ENCODE measurements around the gene CRX.
"Not testable (repeated sequence)": the region's sequence is repeated elsewhere in the genome, so short reads cannot be mapped to it uniquely, and the experiment has no call there.

CRX gene

DNA sequence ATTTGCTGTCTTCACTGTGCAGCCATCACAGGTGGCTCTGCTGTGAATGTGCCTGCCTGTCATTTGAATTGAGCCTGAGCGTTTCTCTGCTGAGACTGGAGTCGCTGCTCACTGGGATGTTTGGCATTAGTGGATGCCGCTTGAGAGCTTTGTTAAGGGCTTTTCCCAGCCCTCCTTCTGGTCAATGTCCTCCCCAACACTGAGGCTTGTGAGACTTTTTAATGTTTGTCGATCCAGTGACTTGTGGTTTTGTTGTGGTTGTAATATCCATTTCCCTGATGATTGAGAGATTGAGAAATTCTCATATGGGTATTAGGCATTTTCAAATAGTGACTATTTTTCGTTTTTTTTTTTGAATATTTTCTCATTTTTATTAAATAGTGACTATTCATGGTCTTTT, 39.9 kb downstream of the CRX start:
- no peak for DNase-seq

DNA sequence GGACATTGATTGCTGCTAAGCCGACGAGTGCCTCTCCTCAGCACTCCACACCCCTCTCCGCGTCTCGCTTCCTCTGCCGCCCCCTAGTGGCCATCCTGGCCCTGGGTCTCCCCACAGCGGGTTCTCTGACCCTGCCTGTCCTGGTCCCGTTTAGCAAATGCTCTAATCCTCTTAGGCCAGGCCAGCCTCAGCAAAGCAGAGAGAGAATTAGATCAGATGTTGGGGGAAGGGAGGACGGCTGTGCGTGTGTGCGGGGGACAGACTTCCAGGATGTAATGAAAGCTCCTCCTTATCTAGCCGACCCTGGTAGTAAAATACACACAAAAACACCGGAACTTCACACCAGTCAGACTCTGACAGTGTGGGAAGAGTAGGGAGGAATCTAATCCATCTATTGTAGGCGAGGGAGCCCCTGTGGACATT, 41.8 kb downstream of the CRX start:
- peak; percentile 77 to 89 (median 86) for DNase-seq

DNA sequence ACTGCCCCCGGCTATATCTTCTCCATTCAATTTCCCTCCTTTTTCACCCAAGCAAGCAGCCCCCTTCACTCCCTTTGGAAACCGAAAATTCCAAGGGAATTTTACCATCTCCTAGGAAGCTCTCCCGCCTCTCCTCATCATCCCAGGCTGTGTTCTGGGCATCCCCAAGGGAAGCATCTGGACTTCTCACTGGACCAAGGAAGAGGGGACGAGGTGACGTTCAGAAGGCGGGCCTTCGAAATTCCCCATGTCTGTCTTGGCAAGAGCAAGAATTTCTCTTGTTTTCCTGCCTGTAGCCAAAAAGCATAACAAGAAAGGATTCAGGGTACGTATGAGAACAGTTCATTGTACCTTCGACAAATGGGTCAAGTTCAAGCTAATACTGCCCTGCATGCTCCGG, 43.4 kb downstream of the CRX start:
- DNase-seq = no peak

DNA sequence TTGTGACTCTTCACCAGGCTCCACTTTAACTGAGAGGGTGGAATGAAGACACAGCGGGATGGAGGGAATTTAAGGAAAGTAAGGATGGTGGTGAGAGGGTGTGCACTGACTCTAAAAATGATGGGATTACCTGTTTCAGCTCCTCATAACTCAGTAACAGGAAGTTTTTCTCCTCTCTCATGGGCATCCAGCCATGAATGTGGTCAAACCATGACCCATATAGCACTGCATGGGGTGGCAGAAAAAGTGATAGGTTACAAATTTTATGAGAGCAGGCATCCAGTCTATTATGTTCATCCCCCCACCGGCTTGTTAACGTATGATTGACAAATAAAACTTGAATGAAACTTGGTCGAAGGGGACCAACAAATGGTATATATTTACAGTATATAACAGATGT, 57.2 kb downstream of the CRX start:
- DNase-seq = no peak

DNA sequence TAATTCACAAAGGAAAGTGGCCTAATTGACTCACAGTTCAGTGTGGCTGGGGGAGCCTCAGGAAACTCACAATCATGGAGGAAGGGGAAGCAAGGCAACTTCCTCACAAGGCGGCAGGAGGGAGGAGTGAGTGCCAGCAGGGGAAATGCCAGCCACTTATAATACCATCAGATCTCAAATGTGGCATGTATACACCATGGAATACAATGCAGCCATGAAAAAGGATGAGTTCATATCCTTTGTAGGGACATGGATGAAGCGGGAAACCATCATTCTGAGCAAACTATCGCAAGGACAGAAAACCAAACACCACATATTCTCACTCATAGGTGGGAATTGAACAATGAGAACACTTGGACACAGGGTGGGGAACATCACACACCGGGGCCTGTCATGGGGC, 57.6 kb downstream of the CRX start:
- not testable (repeated sequence) for DNase-seq

DNA sequence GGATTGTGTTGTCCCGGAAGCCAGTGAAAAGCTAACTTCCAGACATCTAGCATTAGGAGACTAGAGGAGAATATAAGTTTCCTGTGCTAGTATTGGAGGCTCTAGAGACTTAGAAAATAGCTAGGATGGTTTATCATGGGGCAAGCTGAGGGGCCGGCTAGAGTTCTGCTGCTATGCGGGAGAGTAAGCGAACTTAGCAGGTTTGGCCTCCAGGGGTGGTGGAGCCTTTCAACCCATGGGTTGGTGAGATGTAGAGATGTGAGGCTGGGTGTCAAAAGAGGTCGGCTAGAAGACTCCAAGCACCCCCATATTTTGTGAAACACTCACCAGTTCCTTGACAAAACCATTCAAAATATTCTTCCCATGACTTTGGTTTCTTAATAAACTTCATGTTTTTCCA, 60.0 kb downstream of the CRX start:
- DNase-seq = no peak

DNA sequence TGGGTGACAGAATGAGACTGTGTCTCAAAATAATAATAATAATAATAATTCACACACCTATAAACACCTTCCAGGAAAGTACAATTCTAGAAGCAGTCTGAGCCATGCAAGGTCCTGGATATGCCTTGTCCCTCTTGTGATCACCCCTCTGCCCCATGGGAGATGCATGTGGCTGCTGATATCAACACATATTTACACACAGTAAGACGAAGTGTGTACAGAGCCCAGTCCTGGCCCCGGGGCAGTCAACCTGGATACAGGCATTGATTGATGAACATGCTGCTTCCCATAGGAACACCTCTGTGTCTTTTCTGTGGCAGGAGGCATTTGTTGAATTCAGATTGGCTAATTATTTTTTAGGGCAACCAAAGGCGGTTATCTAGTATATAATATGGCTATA, 61.2 kb downstream of the CRX start:
- no peak for DNase-seq

DNA sequence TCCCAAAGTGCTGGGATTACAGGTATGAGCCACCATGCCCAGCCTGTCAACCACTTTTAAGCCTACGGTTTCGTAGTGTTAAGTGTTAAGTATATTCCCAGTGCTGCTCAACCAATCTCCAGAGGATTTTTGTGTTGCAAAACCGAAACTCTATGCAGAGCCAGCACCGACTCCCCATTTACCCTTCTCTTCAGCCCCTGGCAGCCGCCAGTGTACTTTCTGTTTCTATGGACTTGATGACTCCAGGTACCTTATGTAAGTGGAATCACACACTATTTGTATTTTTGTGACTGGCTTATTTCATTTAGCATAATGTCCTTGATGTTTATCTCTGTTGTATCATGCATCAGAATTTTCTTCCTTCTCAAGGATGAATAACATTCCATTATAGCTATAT, 63.3 kb downstream of the CRX start:
- DNase-seq = no peak

DNA sequence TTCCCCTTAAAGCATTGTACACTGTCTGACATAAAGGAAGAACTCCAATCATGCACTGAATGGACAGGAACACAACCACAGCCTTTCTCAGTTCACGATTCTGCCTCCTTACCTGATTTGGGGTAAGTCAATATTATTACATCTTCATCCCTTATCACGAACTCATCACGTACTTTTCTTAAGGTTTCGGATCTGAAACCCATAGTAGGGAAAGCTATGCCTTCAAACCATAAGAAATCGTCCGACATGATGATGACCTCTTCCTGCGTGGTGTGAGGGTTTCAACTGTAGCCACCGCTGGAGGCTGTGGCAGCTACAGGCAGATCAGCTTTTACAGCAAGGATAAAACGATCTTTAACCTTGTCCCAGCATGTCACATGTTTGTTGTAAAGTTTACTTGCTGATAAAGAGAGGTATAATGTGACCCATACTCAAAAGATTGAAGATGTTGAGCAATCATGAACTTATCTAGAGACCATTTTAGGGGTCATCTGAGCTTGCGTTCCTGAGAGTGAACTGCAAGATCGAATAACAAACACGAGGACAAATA, 64.3 kb downstream of the CRX start, which contains the start of gene SULT2A1:
Gene SULT2A1 (minus strand): TSS at position 306 of the 550 bp plus-strand sequence. CDS start 58 bp downstream, at position 248.
- DNase-seq = no peak

DNA sequence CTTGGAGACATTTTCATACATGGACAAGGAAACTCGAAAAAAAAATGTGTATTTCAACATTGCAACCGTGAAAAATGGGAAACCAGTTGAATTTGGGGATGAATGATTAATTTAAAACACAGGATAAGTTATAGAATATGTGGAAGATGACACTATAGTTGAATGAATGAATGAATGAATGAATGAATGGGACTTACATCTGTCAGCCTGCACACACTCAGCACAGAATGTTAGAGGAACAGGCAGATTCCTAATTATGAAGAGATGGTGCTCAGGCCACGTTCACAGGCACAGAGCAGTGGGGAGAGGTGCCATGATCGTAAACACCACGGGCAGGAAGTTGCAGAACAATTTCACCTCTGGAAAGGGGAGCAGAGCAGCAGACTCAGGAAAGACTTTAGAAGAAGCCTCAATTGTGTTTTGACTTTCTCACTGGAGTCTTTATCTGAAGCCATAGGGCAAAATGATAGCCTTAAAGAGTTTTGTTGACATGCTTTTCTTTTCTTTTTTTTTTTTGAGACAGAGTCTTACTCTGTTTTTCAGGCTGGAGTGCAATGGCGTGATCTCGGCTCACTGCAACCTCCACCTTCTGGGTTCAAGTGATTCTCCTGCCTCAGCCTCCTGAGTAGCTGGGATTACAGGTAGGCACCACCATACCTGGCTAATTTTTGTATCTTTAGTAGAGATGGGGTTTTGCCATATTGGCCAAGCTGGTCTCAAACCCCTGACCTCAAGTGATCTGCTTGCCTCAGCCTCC, 69.3 kb downstream of the CRX start:
- DNase-seq = no peak

DNA sequence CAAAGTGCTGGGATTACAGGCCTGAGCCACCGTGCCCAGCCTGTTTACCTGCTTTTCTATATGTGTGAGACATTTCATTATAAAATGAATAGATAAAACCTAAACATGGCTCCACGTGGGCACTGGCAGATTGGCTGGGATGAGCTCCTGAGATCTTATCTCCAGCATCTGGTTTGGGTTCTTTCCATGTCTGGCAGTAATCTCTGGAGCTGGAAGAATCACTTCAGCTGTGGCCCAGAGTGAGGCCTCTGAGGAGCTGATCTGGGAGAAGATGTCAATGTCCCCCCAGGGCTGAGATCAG, 69.8 kb downstream of the CRX start:
- no peak for DNase-seq

DNA sequence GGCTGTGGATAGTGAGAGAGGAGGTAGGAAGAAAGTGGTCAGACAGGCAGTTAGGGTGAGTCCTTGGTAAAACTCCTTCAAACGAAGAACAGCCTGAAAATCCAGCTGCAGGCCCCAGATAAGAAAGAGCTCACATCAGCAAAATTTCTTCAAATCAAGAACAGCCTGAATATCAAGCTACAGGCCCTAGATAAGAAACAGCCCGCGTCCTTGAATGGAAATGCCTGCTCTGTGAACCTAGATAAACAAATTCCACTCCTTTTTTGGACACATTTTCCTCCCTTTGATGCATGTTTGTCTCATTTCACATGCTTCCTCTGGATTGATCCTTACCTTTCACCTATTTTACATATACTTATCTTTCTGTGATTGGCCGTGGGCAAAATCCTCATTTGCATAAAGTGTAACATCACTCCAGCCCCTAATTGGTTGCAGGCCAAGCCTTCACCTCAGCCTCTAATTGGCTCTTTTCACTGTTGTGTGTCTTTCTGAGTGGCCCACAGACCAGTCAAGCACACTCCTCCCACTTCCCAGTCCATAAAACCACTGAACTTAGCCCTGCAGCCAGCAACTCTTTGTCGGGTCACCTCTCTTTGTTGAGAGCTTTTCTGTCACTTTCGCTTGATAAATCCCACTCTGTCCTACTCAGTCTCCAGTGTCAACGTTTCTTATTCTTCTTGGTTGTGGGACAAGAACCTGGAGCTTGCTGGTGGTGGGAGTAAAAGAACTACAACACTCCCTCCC, 70.4 kb downstream of the CRX start:
- DNase-seq = no peak

All from activated naive CD4-positive, alpha-beta T cell (primary cell).